ENCODE data around the gene TP53. TPM values are rescaled to one million over a fixed set of nuclear protein-coding genes. Genes with fewer than 3 reads are reported as not detected.

TP53 gene
- polyA plus RNA-seq, 2 of the 4 experiments (the other 2 are of a cell fraction): 59.4 to 65.9 TPM

DNA sequence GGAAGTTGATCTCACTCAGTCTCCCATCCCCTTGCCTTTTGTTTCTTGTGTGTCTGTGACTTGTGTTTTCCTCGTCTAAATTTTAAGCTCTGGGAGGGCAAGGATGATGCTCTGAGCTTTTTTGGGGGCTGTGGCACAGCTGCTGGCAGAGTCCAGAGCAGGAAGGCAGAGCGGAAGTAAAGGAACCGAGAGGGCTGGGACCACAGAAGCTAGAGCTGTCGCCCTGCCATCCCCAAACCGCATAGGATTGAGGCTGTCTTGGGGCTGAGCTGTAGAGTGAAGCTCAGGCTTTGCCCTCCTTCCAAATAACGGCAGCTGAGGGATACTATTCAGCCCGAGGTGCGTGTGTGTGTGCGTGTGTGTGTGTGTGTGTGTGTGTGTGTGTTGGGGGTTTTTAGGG lies 26.5 kb upstream of the TP53 start:
- FAIRE-seq (no peak), DNase-seq (ENCODE audit: low read depth in 1 of 2, low spot score in 1 of 2) (no peak), ATAC-seq (no peak)
- 43% methylated on average over 9 of the region's 9 CpGs for WGBS (ENCODE audit: missing lambda C conversion rate)
- H3K4me3 ChIP-seq: no peak overlapping the region
- TF ChIP-seq JUN (IDR thresholded peaks at IDR 0.05): no peak
- no peak for TF ChIP-seq HOXB5 (CRISPR knock-in tag; IDR thresholded peaks at IDR 0.05)
- TF ChIP-seq HEYL (CRISPR knock-in tag; IDR thresholded peaks at IDR 0.05): no peak
- no peak for TF ChIP-seq RCOR1 (IDR thresholded peaks at IDR 0.05; ENCODE audit: low read depth, low read length)
- no peak for TF ChIP-seq CHD4 (IDR thresholded peaks at IDR 0.05; ENCODE audit: borderline replicate concordance)
- TF ChIP-seq CHD2 (IDR thresholded peaks at IDR 0.05; ENCODE audit: low read length, partially characterized antibody): no peak
- ChIA-PET CTCF (interaction anchor here (0.9 to 5.0 kb wide), 5 partner anchors 9 to 80 kb away, joined by 3 to 65 read pairs (median 7); partner anchors contain the start of genes EFNB3 and TP53), POLR2A (interaction anchor here (1.0 kb wide), 1 partner anchor 26 kb away, joined by 3 read pairs; the partner anchor contains the start of genes TP53 and WRAP53)
- H3K9me3 ChIP-seq: no peaks in the 10 kb centered on the region
- H3K27ac ChIP-seq: no peak overlapping the region
- H3K4me1 ChIP-seq: peaks cover 15% of the 10 kb centered on the region
- H3K4me2 ChIP-seq: no peak overlapping the region

DNA sequence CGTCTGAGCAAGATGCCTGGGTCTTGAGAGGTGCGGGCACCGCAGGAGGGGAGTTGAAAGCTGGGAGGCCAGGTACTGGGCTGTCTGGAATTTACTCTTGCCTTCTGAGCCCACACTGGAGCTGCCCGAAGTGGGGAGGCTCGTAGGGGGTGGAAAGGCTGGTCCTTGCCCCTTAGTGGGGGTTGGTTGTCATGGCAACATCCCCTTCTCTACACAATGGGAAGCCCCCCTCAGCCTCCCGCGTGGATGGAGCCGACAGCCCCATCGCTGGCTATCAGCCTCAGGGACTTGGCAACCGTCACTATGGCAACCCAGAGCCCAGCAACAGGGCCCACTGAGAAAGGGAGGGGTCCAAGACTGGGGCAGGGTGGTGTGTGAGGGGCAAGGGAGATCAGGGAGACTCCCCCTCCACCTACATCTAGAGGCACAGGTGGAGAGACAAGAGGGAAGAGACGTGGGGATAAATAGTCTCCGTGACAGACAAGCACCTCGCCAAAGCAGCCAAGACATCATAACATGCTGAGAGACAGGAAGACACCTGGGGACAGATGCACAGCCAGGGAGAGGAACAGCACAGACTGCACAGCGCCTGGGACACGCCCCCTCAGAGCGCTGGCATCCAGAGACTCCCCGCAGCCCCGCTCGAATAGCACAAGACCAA lies 25.0 kb upstream of the TP53 start:
- TF ChIP-seq, protein P1, sequence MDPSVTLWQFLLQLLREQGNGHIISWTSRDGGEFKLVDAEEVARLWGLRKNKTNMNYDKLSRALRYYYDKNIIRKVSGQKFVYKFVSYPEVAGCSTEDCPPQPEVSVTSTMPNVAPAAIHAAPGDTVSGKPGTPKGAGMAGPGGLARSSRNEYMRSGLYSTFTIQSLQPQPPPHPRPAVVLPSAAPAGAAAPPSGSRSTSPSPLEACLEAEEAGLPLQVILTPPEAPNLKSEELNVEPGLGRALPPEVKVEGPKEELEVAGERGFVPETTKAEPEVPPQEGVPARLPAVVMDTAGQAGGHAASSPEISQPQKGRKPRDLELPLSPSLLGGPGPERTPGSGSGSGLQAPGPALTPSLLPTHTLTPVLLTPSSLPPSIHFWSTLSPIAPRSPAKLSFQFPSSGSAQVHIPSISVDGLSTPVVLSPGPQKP (IDR thresholded peaks at IDR 0.05; ENCODE audit: low read depth, low read length): no peak
- TF ChIP-seq ZSCAN20 (CRISPR knock-in tag; IDR thresholded peaks at IDR 0.05) (no peak), NPAS2 (CRISPR knock-in tag; IDR thresholded peaks at IDR 0.05; ENCODE audit: borderline replicate concordance) (no peak), POLR2A (IDR thresholded peaks at IDR 0.05; ENCODE audit: low read length) (no peak), KDM1A (IDR thresholded peaks at IDR 0.05; ENCODE audit: low read depth) (no peak)
- TF ChIP-seq, protein P2, sequence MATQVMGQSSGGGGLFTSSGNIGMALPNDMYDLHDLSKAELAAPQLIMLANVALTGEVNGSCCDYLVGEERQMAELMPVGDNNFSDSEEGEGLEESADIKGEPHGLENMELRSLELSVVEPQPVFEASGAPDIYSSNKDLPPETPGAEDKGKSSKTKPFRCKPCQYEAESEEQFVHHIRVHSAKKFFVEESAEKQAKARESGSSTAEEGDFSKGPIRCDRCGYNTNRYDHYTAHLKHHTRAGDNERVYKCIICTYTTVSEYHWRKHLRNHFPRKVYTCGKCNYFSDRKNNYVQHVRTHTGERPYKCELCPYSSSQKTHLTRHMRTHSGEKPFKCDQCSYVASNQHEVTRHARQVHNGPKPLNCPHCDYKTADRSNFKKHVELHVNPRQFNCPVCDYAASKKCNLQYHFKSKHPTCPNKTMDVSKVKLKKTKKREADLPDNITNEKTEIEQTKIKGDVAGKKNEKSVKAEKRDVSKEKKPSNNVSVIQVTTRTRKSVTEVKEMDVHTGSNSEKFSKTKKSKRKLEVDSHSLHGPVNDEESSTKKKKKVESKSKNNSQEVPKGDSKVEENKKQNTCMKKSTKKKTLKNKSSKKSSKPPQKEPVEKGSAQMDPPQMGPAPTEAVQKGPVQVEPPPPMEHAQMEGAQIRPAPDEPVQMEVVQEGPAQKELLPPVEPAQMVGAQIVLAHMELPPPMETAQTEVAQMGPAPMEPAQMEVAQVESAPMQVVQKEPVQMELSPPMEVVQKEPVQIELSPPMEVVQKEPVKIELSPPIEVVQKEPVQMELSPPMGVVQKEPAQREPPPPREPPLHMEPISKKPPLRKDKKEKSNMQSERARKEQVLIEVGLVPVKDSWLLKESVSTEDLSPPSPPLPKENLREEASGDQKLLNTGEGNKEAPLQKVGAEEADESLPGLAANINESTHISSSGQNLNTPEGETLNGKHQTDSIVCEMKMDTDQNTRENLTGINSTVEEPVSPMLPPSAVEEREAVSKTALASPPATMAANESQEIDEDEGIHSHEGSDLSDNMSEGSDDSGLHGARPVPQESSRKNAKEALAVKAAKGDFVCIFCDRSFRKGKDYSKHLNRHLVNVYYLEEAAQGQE (IDR thresholded peaks at IDR 0.05): no peak
- TF ChIP-seq, protein P3, sequence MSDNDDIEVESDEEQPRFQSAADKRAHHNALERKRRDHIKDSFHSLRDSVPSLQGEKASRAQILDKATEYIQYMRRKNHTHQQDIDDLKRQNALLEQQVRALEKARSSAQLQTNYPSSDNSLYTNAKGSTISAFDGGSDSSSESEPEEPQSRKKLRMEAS (IDR thresholded peaks at IDR 0.05): no peak
- TF ChIP-seq, protein P4, sequence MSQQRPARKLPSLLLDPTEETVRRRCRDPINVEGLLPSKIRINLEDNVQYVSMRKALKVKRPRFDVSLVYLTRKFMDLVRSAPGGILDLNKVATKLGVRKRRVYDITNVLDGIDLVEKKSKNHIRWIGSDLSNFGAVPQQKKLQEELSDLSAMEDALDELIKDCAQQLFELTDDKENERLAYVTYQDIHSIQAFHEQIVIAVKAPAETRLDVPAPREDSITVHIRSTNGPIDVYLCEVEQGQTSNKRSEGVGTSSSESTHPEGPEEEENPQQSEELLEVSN (IDR thresholded peaks at IDR 0.05; ENCODE audit: borderline replicate concordance, low read depth): no peak
- Histone ChIP-seq H3K4me2 (no peak overlapping the region), H3K4me1 (peaks cover 9% of the 10 kb centered on the region), H3K4me3 (no peak overlapping the region), H3K9me3 (no peaks in the 10 kb centered on the region), H3K27ac (no peak overlapping the region)
- POLR2A ChIA-PET: interaction anchor here (0.6 kb wide), 1 partner anchor 308 kb away, joined by 3 read pairs; the partner anchor contains the start of gene TMEM256
- FAIRE-seq (no peak), DNase-seq (ENCODE audit: low read depth in 1 of 2, low spot score in 1 of 2) (no peak), ATAC-seq (no peak)
- 26% methylated on average over 18 of the region's 19 CpGs for WGBS (ENCODE audit: missing lambda C conversion rate)
- CTCF ChIA-PET: interaction anchor here (0.6 to 3.7 kb wide), 7 partner anchors 9 to 151 kb away, joined by 3 to 21 read pairs (median 6); partner anchors contain the start of genes TP53 and WRAP53

DNA sequence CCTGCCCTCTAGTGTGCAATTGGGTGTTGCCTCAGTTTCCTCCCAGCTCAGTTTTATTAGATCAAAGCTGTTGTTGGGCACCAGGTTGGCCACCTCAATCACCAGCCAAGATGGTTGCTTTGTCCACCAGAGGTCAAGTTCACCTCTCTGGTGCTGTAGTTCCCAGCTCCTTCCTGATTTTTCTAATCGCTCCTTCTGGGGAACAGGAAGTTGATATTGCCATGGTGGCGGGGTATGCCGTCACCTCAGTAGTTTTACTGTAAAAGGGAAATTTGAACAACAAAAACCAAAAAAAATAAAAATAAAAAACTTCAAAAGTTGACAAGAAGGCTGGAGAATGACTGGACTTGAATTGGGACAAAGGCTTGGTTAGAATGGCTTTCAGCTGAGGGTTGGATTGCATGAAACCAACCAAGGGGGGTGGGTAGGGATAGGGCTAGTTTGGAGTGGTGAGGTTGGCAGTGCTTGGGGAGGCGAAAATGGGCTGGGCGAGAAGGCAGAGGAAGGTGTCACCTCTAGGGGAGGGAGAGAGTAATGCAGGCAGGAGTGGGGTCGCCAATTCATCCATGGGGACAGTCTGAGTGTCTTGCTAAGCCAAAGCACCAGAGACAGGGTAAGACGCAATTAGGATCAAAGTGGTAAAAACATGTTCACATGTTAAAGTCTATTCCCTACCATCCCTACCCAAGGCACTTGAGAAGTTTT lies 23.9 kb upstream of the TP53 start:
- Histone ChIP-seq H3K4me1 (peaks cover 5% of the 10 kb centered on the region), H3K4me2 (no peak overlapping the region), H3K9me3 (no peaks in the 10 kb centered on the region), H3K4me3 (no peak overlapping the region), H3K27ac (no peak overlapping the region)
- ATAC-seq: peak; percentile 60 to 75; a peak in 5 of 6 replicates
- peak; percentile 54 to 68 for DNase-seq (ENCODE audit: low read depth in 1 of 2, low spot score in 1 of 2)
- TF ChIP-seq, protein P5, sequence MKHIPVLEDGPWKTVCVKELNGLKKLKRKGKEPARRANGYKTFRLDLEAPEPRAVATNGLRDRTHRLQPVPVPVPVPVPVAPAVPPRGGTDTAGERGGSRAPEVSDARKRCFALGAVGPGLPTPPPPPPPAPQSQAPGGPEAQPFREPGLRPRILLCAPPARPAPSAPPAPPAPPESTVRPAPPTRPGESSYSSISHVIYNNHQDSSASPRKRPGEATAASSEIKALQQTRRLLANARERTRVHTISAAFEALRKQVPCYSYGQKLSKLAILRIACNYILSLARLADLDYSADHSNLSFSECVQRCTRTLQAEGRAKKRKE (CRISPR knock-in tag; IDR thresholded peaks at IDR 0.05; ENCODE audit: low read depth): no peak
- TF ChIP-seq TFCP2L1 (CRISPR knock-in tag; IDR thresholded peaks at IDR 0.05): no peak
- no peak for TF ChIP-seq MYC (IDR thresholded peaks at IDR 0.05; ENCODE audit: borderline replicate concordance, low read length)
- no peak for TF ChIP-seq SREBF2 (IDR thresholded peaks at IDR 0.05)
- no peak for TF ChIP-seq MAZ (IDR thresholded peaks at IDR 0.05; ENCODE audit: borderline replicate concordance, low read depth, low read length)
- TF ChIP-seq KDM5A (IDR thresholded peaks at IDR 0.05): no peak
- no peak for TF ChIP-seq NFE2L2 (conservative IDR thresholded peaks at IDR 0.05; ENCODE audit: low read length)
- no peak for TF ChIP-seq HOXA7 (CRISPR knock-in tag; IDR thresholded peaks at IDR 0.05)
- no peak for TF ChIP-seq CBX8 (IDR thresholded peaks at IDR 0.05)
- no peak for TF ChIP-seq EHMT2 (IDR thresholded peaks at IDR 0.05; ENCODE audit: low read depth)
- ChIA-PET CTCF (interaction anchor here (0.7 to 3.7 kb wide), 12 partner anchors 10 to 315 kb away, joined by 3 to 21 read pairs (median 3); partner anchors contain the start of genes TP53 and WRAP53), POLR2A (no interaction called here)
- 90% methylated on average over 7 of the region's 7 CpGs for WGBS (ENCODE audit: missing lambda C conversion rate)
- FAIRE-seq: no peak

All from A549 (cell line).